ENCODE data around the gene SIPA1L3. TPM values are rescaled to one million over a fixed set of nuclear protein-coding genes. Genes with fewer than 3 reads are reported as not detected.

The SIPA1L3 gene
- total and polyA plus RNA-seq, 4 donors, result 9.6 to 50.5 (median 27.6) TPM

GRCh38 chr19:37933937-37934358 lies 26.9 kb downstream of the SIPA1L3 start:
- peak overlapping the region; percentile 20 to 49 for H3K27ac ChIP-seq (ENCODE audit: low read depth in 1 of 2, low read length in 1 of 2)
- no peaks in the 10 kb centered on the region for H3K27me3 ChIP-seq (ENCODE audit: control insufficient read depth in 3 of 3, insufficient read depth in 3 of 3, low read length in 2 of 3)
- peaks cover 0 to 4% (median 0%) of the 10 kb centered on the region in 4 donors for H3K36me3 ChIP-seq (ENCODE audit: control insufficient read depth in 4 of 4, insufficient read depth in 4 of 4, low read length in 4 of 4)
- H3K9ac ChIP-seq (ENCODE audit: insufficient read depth in 1 of 2, low read length in 2 of 2), result no peak overlapping the region
- peaks cover 0 to 17% (median 7%) of the 10 kb centered on the region in 5 donors for H3K4me1 ChIP-seq (ENCODE audit: control insufficient read depth in 5 of 5, insufficient read depth in 5 of 5, low read length in 5 of 5)
- no peak for DNase-seq
- no peak overlapping the region for H3K4me3 ChIP-seq
- no peak for ATAC-seq (ENCODE audit: insufficient read depth, low FRiP score)
- WGBS, 2 donors, result 76 to 85% methylated on average over 9 of the region's 9 CpGs
- no peak for TF ChIP-seq CTCF (IDR thresholded peaks at IDR 0.05; ENCODE audit: control extremely low read depth, extremely low read depth)
- H3K9me3 ChIP-seq (ENCODE audit: control insufficient read depth in 4 of 4, insufficient read depth in 3 of 4, low read length in 3 of 4), result peaks cover 0 to 9% (median 4%) of the 10 kb centered on the region in 4 donors

- H3K9ac ChIP-seq (ENCODE audit: insufficient read depth in 1 of 2, low read length in 2 of 2), result no peak overlapping the region
- no peak for TF ChIP-seq CTCF (IDR thresholded peaks at IDR 0.05; ENCODE audit: control extremely low read depth, extremely low read depth)
- peaks cover 0 to 4% (median under 1%) of the 10 kb centered on the region in 4 donors for H3K36me3 ChIP-seq (ENCODE audit: control insufficient read depth in 4 of 4, insufficient read depth in 4 of 4, low read length in 4 of 4)
- peaks cover 0 to 9% (median 4%) of the 10 kb centered on the region in 4 donors for H3K9me3 ChIP-seq (ENCODE audit: control insufficient read depth in 4 of 4, insufficient read depth in 3 of 4, low read length in 3 of 4)
- no peak for DNase-seq
- H3K27ac ChIP-seq (ENCODE audit: low read depth in 1 of 2, low read length in 1 of 2), result peak overlapping the region in 1 of 2 donors; percentile 33
- WGBS, 2 donors, result 48 to 100% methylated on average over 1 of the region's 1 CpG
- no peaks in the 10 kb centered on the region for H3K27me3 ChIP-seq (ENCODE audit: control insufficient read depth in 3 of 3, insufficient read depth in 3 of 3, low read length in 2 of 3)
- ATAC-seq (ENCODE audit: insufficient read depth, low FRiP score), result no peak
- H3K4me3 ChIP-seq, result no peak overlapping the region
- H3K4me1 ChIP-seq (ENCODE audit: control insufficient read depth in 5 of 5, insufficient read depth in 5 of 5, low read length in 5 of 5), result peaks cover 0 to 13% (median 7%) of the 10 kb centered on the region in 5 donors
Measured at GRCh38 chr19:37935341-37935740, 28.3 kb downstream of the SIPA1L3 start.

- H3K27ac ChIP-seq (ENCODE audit: low read depth in 1 of 2, low read length in 1 of 2), result peak overlapping the region in 1 of 2 donors; percentile 33
- ATAC-seq (ENCODE audit: insufficient read depth, low FRiP score) (peak; percentile 20), DNase-seq (no peak)
- peaks cover 0 to 12% (median 7%) of the 10 kb centered on the region in 5 donors for H3K4me1 ChIP-seq (ENCODE audit: control insufficient read depth in 5 of 5, insufficient read depth in 5 of 5, low read length in 5 of 5)
- 76 to 84% methylated on average over 2 of the region's 2 CpGs for WGBS, 2 donors
- peaks cover 0 to 9% (median 4%) of the 10 kb centered on the region in 4 donors for H3K9me3 ChIP-seq (ENCODE audit: control insufficient read depth in 4 of 4, insufficient read depth in 3 of 4, low read length in 3 of 4)
- no peak for TF ChIP-seq CTCF (IDR thresholded peaks at IDR 0.05; ENCODE audit: control extremely low read depth, extremely low read depth)
- H3K36me3 ChIP-seq (ENCODE audit: control insufficient read depth in 4 of 4, insufficient read depth in 4 of 4, low read length in 4 of 4), result peaks cover 0 to 4% (median under 1%) of the 10 kb centered on the region in 4 donors
- H3K27me3 ChIP-seq (ENCODE audit: control insufficient read depth in 3 of 3, insufficient read depth in 3 of 3, low read length in 2 of 3), result no peaks in the 10 kb centered on the region
- no peak overlapping the region for H3K9ac ChIP-seq (ENCODE audit: insufficient read depth in 1 of 2, low read length in 2 of 2)
- H3K4me3 ChIP-seq, result no peak overlapping the region
Measured at GRCh38 chr19:37936166-37936565, 29.2 kb downstream of the SIPA1L3 start.

GRCh38 chr19:37936886-37937285 lies 29.9 kb downstream of the SIPA1L3 start:
- H3K4me3 ChIP-seq, result no peak overlapping the region
- DNase-seq (no peak), ATAC-seq (ENCODE audit: insufficient read depth, low FRiP score) (no peak)
- no peak for TF ChIP-seq CTCF (IDR thresholded peaks at IDR 0.05; ENCODE audit: control extremely low read depth, extremely low read depth)
- peaks cover 0 to 12% (median 6%) of the 10 kb centered on the region in 5 donors for H3K4me1 ChIP-seq (ENCODE audit: control insufficient read depth in 5 of 5, insufficient read depth in 5 of 5, low read length in 5 of 5)
- WGBS, 2 donors, result 99 to 100% methylated on average over 2 of the region's 2 CpGs
- H3K27me3 ChIP-seq (ENCODE audit: control insufficient read depth in 3 of 3, insufficient read depth in 3 of 3, low read length in 2 of 3), result no peaks in the 10 kb centered on the region
- peaks cover 0 to 4% (median under 1%) of the 10 kb centered on the region in 4 donors for H3K36me3 ChIP-seq (ENCODE audit: control insufficient read depth in 4 of 4, insufficient read depth in 4 of 4, low read length in 4 of 4)
- no peak overlapping the region for H3K27ac ChIP-seq (ENCODE audit: low read depth in 1 of 2, low read length in 1 of 2)
- H3K9ac ChIP-seq (ENCODE audit: insufficient read depth in 1 of 2, low read length in 2 of 2), result no peak overlapping the region
- H3K9me3 ChIP-seq (ENCODE audit: control insufficient read depth in 4 of 4, insufficient read depth in 3 of 4, low read length in 3 of 4), result peaks cover 0 to 9% (median 4%) of the 10 kb centered on the region in 4 donors

Data from lung (tissue), 12 donors.